GM18951 (cell line): ENCODE data around the gene RNF152.

Experiments
- POLR2A ChIP-seq: IDR thresholded peaks from 4 replicates; pipeline ENCODE4 v1.6.1; 2011; ENCODE audit warnings: mild to moderate bottlenecking; ENCODE audit not compliant: insufficient read length, insufficient read depth; ENCODE audit errors: extremely low read depth
- in situ Hi-C: fragments of 300-500 bp; cut with MboI; formaldehyde crosslinking; loops from one replicate; pipeline ENCODE4 v1.12.0; 2022; ENCODE audit warnings: low sequenced_read_pairs, mixed read lengths, inconsistent platforms; ENCODE audit not compliant: unreplicated experiment

Gene RNF152

DNA sequence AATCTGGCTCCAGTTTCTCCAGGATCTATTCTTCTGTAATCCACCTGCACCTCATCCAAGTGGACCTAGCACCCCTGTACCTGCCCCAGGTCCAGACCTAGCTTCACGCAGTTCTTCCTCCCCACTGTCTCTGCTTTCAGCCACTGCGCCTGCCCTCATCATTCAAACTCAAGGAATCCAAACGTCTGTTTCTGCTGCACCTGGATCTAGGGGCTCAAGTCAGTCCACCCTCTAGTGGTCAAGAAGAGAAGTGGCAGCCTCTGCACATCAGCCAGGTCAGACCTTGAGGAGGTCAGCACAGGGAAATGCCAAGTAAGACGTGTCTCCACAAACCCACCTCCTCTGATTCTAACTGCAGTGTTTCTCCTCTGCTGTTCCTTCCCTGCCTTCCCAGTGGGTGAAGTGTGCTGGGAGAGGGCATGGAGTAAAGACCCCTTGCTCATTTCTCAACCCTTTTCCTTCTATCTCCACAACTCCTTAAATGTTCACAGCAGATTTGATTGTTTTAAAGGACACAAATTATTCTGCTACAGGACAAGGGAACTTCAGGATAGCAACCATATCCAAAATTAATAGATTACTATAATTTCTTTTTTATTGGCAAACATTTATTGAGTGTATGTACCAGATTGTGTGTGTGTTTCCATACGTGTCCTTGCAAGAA lies 8.6 kb upstream of the RNF152 start:
- in situ Hi-C loops: no loop called here
- TF ChIP-seq POLR2A: no peak

DNA sequence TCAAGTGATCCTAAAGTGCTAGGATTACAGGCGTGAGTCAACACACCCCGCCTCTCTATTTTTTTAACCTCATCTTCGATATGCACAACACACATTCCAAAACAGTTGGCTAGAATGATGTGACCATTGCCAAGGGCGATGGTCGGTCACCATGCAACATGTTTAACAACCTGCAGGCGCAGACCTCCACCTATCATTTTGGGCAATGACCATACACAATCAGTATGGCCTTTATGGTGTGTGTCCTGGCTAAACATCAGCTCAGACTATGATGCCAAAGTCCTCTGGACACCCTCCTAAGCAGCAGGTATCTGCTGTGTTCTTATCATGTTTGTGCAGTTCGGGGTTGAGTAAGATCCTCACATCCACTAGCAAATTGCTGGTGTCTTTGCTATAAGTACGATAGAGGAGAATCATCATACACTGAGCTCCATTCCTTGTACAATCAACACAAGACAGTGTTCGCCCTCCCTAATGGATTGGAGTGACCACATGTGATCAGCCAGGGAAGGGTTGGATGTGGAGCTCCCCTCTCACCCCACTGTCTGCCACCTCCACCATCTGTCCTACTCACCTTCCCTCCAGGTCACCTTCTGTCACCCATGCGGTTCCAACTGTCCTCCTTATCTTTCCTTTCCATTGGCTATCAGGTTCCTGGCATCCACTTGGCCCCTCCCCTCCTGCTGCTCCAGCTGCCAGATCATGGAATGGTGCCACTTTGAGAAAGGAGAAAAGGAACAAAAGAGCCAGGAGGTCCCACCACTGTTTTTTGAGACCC lies 7.9 kb upstream of the RNF152 start:
- in situ Hi-C loops: no loop called here
- TF ChIP-seq POLR2A: no peak

DNA sequence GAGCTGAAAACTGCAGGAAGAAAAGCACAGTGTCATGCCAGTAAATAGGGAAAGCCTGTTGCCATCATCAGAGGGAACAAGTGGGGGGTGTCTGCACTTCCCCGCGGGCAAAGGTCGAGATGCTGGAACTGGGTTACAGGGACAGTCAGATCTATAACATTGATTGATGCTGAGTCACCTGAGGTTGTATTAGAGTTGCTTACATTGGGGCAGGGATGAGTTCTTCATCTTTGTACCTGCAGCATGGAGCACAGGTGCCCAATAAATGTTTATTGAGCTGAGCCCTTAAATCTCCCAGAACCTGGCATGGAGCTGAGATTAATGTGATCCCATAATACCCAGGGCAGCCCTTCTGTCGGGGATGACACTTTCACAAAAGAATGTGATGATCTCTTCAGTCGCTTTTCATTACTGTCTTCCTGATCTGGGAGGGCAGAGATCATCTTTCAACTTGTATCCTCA lies 5.9 kb upstream of the RNF152 start:
- in situ Hi-C loops: no loop called here
- TF ChIP-seq POLR2A: no peak

DNA sequence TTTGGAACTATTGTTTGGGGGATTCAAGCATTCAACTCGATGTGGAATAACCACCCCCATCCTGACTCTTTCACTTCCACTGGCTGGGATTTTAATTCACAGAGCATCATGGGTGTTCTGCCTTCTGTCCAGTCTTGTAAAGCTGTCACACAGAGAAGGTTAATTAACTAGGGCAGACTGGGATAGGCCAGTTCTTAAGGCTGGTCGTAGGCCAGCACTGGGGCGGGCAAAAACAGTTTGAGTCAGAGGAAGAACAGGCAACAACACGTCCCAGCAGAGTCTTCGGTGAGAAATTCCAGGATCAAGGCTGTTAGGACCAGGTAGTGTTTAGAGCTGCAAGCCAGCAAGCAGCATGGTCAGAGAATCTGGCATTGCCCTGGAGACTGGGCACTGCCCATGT lies 4.0 kb upstream of the RNF152 start:
- no peak for TF ChIP-seq POLR2A
- in situ Hi-C loops: no loop called here

DNA sequence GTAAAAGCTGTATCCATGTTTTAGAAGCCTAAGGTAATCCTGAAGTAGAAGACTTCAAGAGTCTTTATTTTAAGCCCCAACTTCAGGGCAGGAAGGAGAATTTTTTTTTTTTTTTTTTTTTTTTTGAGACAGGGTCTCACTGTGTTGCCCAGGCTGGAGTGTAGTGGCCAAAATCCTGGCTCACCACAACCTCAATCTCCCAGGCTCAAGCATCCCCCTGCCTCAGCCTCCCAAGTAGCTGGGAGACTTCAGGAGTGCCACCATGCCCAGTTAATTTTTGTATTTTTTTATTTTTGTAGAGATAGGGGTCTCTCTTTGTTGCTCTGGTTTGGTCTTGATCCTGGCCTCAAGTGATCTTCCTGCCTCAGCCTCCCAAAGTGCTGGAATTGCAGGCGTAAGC lies 3.3 kb upstream of the RNF152 start:
- in situ Hi-C loops: no loop called here
- no peak for TF ChIP-seq POLR2A

DNA sequence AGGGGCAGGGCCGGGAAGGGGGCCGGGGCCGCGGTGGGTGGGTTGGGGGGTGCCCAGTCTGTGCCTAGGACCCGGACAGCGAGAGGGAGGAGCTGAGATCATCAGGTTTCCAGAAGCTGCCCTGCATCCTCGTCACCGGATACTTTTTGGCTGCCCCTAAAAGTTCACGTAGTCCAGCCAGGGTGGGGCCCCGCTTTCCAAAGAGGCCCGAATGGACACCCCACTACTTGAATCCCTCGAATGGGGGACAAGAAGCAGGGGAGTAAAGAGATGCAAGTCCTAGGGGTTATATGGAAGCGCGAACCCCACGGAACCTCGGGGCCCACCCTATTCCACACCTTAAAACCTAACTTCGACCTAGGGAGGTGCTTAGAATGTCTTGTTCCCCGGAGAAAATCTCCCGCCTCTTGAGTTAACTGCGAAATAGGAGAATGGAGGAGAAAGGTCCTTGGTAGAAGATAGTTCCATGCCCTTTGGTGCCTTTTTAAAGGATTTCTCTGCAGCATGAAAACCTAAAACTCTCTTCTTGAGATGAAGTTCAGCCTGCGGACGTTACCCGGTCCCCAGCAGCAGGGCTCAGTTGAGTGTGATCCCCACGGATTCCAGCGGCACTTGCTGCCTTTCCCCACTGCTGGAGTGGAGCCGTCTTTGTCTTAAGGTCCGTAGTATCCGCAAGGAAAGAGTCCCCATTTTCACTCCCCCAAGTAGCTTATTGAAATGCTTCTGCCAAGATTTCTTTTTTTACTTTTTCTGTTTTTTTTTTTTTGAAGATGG lies 2.1 kb upstream of the RNF152 start:
- no peak for TF ChIP-seq POLR2A

DNA sequence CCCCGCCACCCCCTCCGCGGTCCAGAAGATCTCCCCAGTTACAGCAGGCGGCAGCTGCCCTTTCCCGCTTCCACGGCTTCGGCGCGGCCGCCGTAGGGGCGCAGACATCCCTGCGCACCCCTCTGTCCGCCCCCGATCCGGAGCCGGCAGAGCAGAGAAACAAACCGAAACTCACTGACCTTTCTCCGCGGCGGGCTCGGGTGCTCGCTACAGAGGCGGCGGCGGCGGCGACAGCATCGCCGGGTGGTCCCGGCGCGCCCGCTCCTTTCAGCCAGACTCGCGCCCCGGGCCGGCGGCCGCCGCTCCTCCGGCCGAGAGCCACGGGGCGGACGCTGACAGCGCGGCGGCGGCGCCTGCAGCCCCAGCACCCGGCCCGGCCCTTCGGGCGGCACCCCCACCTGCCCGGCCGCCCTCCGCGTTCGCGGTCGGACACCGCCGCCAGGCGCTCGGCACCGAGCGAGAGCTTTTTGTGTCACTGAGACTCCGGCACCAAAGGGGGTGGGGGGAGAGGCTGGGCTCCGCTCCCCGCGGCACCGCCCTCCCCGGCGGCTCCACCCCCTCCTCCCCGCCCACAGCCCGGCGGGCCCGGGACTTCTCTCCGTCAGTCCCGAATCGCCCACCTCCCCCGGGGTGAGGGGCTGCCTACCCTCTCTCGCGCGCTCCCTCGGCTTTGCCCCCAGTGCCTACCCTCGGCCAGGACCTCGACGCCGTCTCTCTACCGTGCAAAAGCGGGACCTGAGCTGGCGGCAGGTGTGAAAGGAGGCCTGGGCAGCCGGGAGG lies 1.4 kb upstream of the RNF152 start:
- TF ChIP-seq POLR2A: no peak
- in situ Hi-C loops: no loop called here

More for the DNA sequence above, 2.1 kb upstream of the RNF152 start:
- in situ Hi-C loops: no loop called here

DNA sequence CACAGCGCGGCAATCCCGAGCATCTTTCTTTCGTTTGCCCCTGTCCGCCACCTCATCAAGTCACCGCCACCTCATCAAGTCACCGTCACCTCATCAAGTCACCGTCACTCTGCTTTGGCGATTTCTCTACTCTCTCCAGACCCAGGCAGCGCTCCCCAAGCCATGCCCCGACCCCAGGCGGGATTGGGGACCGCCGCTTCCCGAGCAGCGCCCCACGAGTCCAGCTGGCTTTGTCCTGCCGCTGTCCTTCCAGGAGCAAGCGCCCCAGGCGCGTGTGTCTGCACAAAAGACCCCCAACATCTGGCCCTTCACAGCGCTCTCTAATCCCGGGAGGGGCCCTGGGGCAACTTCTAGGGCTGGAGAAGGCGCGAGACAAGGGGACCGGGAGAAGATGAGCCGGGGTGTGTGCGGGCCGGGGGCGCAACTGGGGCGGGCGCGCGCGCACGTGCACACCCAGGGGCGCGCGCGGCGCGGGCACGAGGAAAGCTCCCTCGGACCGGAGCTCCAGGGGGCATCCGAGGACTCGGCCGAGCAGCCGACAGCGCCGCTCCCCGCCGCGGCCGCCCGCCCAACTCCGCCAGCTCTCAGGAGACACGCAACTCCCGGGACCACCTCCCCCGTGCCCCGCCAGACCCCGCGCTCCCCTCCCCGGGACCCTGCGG lies 633 bp upstream of the RNF152 start:
- in situ Hi-C loops: no loop called here
- TF ChIP-seq POLR2A: no peak

DNA sequence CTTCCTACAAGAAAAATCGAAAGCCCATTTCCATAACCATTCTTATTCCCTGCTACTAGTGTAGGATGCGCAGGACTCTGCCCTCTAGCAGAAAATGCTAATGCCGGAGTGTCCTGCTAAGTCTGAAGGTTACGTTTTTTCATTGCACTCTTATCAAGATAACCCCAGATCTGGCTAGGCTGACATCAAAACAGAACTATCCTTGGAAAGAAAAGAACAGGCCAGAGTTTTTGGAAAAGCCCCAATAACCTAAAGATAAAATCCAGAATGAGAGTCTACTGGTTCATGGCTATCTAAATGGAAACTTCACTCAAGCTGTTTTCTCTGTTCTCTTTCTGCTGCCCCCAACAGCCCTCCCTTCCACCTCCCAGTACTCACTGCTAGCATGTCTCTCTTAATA lies 913 bp downstream of the RNF152 start:
- no peak for TF ChIP-seq POLR2A
- in situ Hi-C loops: no loop called here

DNA sequence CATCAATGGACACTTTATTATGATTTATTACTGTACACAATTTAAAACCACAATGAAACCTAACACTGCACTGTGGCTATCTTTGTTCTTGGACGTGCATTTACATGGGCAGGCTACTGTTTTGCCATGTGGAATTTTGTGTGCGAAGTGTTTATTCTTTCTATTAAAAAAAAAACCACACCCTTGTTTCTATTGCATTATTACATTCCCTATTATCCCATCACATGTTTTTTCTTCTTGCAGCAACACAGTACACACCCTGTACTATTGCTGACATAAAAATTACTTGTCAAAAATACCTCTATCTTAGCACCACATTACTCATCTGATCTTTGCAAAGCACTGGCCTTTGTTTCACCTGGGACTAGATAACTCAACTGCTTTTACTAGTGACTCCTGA lies 1.5 kb downstream of the RNF152 start:
- in situ Hi-C loops: no loop called here
- no peak for TF ChIP-seq POLR2A

DNA sequence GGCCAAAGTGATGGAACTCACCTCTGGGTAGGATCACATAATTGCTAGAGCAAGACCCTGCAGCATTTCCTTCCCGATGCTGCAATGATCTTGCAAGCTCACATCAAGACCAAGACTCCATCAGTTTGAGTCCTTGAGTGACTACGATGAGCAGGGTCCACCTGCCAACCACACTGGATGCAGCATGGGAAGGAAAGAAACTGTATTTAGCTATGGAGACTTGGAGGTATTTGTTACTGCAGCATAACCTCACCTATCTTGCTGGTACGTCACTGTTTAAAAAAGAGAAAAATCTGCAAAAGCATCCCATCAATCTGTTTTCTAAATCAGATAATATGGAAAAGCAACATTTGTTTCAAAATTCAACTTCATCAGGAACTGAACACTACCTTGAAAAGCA lies 2.5 kb downstream of the RNF152 start:
- in situ Hi-C loops: no loop called here
- no peak for TF ChIP-seq POLR2A

DNA sequence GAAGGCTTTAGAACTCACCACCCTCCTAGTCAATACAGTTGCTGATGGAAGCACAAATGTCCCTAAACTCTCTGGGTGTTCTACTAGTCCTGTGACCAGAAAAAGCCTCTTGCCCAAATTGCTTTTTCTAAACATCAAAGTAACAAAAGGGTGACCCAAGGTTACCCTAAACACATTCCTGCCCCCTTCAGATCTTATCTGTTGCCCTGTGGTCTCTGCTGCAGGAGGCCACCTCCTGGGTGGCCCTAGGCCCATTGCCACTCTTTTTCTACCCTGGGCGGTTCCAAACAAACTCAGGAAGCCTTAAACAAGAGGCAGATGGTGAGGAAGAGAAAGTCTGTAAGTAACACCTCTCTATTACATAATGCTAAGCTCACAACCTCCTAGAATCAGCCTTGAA lies 3.3 kb downstream of the RNF152 start:
- TF ChIP-seq POLR2A: no peak
- in situ Hi-C loops: no loop called here

DNA sequence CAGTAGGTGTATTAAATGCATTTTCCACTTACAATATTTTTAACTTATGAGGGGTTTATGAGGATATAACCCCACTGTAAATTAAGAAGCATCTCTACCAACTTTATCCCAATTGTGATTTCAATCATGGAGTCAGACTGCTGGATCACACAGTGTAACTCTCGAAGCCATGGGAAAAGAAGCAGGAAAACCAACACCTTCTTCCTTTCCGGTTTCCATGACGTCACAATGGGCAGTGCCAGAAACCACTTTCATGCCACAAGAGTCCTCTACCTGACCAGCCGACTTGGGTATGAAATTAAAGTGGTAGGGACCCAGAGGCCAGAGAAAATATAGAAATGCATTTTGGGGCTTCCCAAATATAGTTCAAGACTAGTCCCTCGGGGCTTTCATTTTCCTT lies 4.2 kb downstream of the RNF152 start:
- in situ Hi-C loops: no loop called here
- no peak for TF ChIP-seq POLR2A

DNA sequence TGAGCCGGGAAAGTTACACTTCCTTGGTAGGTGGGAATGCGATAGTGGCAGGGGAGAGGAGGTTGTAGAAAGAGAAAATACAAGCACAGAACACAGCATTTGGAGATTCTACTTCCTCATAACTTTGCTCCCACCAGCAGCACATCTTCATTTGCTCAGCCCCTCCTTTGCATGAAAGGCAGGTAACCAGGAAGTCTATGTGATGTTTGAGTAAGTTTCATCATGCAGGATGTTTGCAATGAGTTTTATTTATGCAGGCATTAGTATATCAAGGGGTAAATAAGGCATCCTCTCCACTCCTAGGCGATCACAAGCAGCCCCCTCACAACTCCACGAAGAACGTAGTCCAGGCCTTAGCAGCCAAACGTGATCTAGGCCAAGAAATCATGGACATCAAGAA lies 5.0 kb downstream of the RNF152 start:
- TF ChIP-seq POLR2A: no peak
- in situ Hi-C loops: no loop called here
